ENCODE measurements around the gene SSRP1. TPM values are rescaled to one million over a fixed set of nuclear protein-coding genes. Genes with fewer than 3 reads are reported as not detected.

Gene SSRP1
- total and polyA plus RNA-seq, 2 donors from 2014 or later, result 44.5 to 78.5 TPM

- intact Hi-C loops (cut with DNase I), result no loop called here
- Histone ChIP-seq H3K4me1 (ENCODE audit: control insufficient read depth in 2 of 3, insufficient read depth in 2 of 3, low read depth in 1 of 3, low read length in 3 of 3) (peaks cover 5 to 19% (median 7%) of the 10 kb centered on the region in 3 donors), H3K27ac (ENCODE audit: low read depth in 2 of 2, low read length in 2 of 2) (no peak overlapping the region), H3K9ac (ENCODE audit: low read length in 3 of 3) (no peak overlapping the region), H3K4me3 (ENCODE audit: low read length in 3 of 3) (no peak overlapping the region), H3K27me3 (ENCODE audit: control insufficient read depth, insufficient read depth, low read length) (no peaks in the 10 kb centered on the region), H3K9me3 (ENCODE audit: control insufficient read depth in 2 of 3, insufficient read depth in 1 of 3, low read length in 3 of 3) (no peaks in the 10 kb centered on the region), H3K36me3 (ENCODE audit: control insufficient read depth in 2 of 3, insufficient read depth in 3 of 3, low read length in 3 of 3) (peaks cover 2 to 8% (median 8%) of the 10 kb centered on the region in 3 donors)
- FAIRE-seq (no peak), DNase-seq (peak in 1 of 5 donors; percentile 50)
- TF ChIP-seq CTCF (IDR thresholded peaks at IDR 0.05; ENCODE audit: borderline replicate concordance, extremely low read depth, insufficient read depth), result no peak
These were observed 27.1 kb downstream of the SSRP1 start for GRCh38 chr11:57308426-57309060.

- TF ChIP-seq CTCF (IDR thresholded peaks at IDR 0.05; ENCODE audit: borderline replicate concordance, extremely low read depth, insufficient read depth), result no peak
- FAIRE-seq (no peak), DNase-seq (no peak)
- no peak overlapping the region for H3K9ac ChIP-seq (ENCODE audit: low read length in 3 of 3)
- H3K27me3 ChIP-seq (ENCODE audit: control insufficient read depth, insufficient read depth, low read length), result no peaks in the 10 kb centered on the region
- no peak overlapping the region for H3K4me3 ChIP-seq (ENCODE audit: low read length in 3 of 3)
- intact Hi-C loops (cut with DNase I), result no loop called here
- H3K36me3 ChIP-seq (ENCODE audit: control insufficient read depth in 2 of 3, insufficient read depth in 3 of 3, low read length in 3 of 3), result peaks cover 2 to 8% (median 6%) of the 10 kb centered on the region in 3 donors
- H3K4me1 ChIP-seq (ENCODE audit: control insufficient read depth in 2 of 3, insufficient read depth in 2 of 3, low read depth in 1 of 3, low read length in 3 of 3), result peaks cover 5 to 19% (median 7%) of the 10 kb centered on the region in 3 donors
- H3K27ac ChIP-seq (ENCODE audit: low read depth in 2 of 2, low read length in 2 of 2), result no peak overlapping the region
- H3K9me3 ChIP-seq (ENCODE audit: control insufficient read depth in 2 of 3, insufficient read depth in 1 of 3, low read length in 3 of 3), result no peaks in the 10 kb centered on the region
These were observed 27.9 kb downstream of the SSRP1 start for GRCh38 chr11:57307666-57308270.

GRCh38 chr11:57306940-57307565, 28.6 kb downstream of the SSRP1 start:
- Histone ChIP-seq H3K9ac (ENCODE audit: low read length in 3 of 3) (no peak overlapping the region), H3K4me1 (ENCODE audit: control insufficient read depth in 2 of 3, insufficient read depth in 2 of 3, low read depth in 1 of 3, low read length in 3 of 3) (peaks cover 5 to 16% (median 7%) of the 10 kb centered on the region in 3 donors), H3K9me3 (ENCODE audit: control insufficient read depth in 2 of 3, insufficient read depth in 1 of 3, low read length in 3 of 3) (no peaks in the 10 kb centered on the region), H3K36me3 (ENCODE audit: control insufficient read depth in 2 of 3, insufficient read depth in 3 of 3, low read length in 3 of 3) (peaks cover 2 to 9% (median 8%) of the 10 kb centered on the region in 3 donors), H3K27ac (ENCODE audit: low read depth in 2 of 2, low read length in 2 of 2) (no peak overlapping the region), H3K4me3 (ENCODE audit: low read length in 3 of 3) (no peak overlapping the region), H3K27me3 (ENCODE audit: control insufficient read depth, insufficient read depth, low read length) (no peaks in the 10 kb centered on the region)
- intact Hi-C loops (cut with DNase I), result no loop called here
- DNase-seq (no peak), FAIRE-seq (no peak)
- no peak for TF ChIP-seq CTCF (IDR thresholded peaks at IDR 0.05; ENCODE audit: borderline replicate concordance, extremely low read depth, insufficient read depth)

Data from kidney (tissue), 14 donors.